ENCODE results near the gene LIPT2. TPM values are rescaled to one million over a fixed set of nuclear protein-coding genes. Genes with fewer than 3 reads are reported as not detected.

Gene LIPT2
- total RNA-seq, 1 donor from 2014 or later = 1.9 TPM

- H3K36me3 ChIP-seq (ENCODE audit: control insufficient read depth, insufficient read depth, low read length) = peaks cover 1% of the 10 kb centered on the region
- no peak overlapping the region for H3K4me3 ChIP-seq (ENCODE audit: low read depth, low read length)
- no peaks in the 10 kb centered on the region for H3K27me3 ChIP-seq (ENCODE audit: control insufficient read depth, insufficient read depth, low read length)
- TF ChIP-seq CTCF (IDR thresholded peaks at IDR 0.05; ENCODE audit: insufficient read depth, low read length, poor library complexity, severe bottlenecking) = no peak
- DNase-seq (ENCODE audit: low read depth) = no peak
Observed at GRCh38 chr11:74463216-74463615, 30.3 kb downstream of the LIPT2 start.

- H3K36me3 ChIP-seq (ENCODE audit: control insufficient read depth, insufficient read depth, low read length) = peaks cover 1% of the 10 kb centered on the region
- no peak overlapping the region for H3K4me3 ChIP-seq (ENCODE audit: low read depth, low read length)
- no peaks in the 10 kb centered on the region for H3K27me3 ChIP-seq (ENCODE audit: control insufficient read depth, insufficient read depth, low read length)
- no peak for TF ChIP-seq CTCF (IDR thresholded peaks at IDR 0.05; ENCODE audit: insufficient read depth, low read length, poor library complexity, severe bottlenecking)
- DNase-seq (ENCODE audit: low read depth) = no peak
Observed at GRCh38 chr11:74462631-74463030, 30.9 kb downstream of the LIPT2 start.

- H3K4me3 ChIP-seq (ENCODE audit: low read depth, low read length) = no peak overlapping the region
- DNase-seq (ENCODE audit: low read depth) = no peak
- TF ChIP-seq CTCF (IDR thresholded peaks at IDR 0.05; ENCODE audit: insufficient read depth, low read length, poor library complexity, severe bottlenecking) = no peak
Observed at GRCh38 chr11:74462009-74462408, 31.5 kb downstream of the LIPT2 start.

GRCh38 chr11:74460481-74461154 is 32.9 kb downstream of the LIPT2 start:
- DNase-seq (ENCODE audit: low read depth) = no peak

More at GRCh38 chr11:74462009-74462408, 31.5 kb downstream of the LIPT2 start:
- Histone ChIP-seq H3K27me3 (ENCODE audit: control insufficient read depth, insufficient read depth, low read length) (no peaks in the 10 kb centered on the region), H3K36me3 (ENCODE audit: control insufficient read depth, insufficient read depth, low read length) (peaks cover 1% of the 10 kb centered on the region)

GRCh38 chr11:74460065-74460464 is 33.5 kb downstream of the LIPT2 start:
- Histone ChIP-seq H3K36me3 (ENCODE audit: control insufficient read depth, insufficient read depth, low read length) (peaks cover 1% of the 10 kb centered on the region), H3K4me3 (ENCODE audit: low read depth, low read length) (no peak overlapping the region), H3K27me3 (ENCODE audit: control insufficient read depth, insufficient read depth, low read length) (no peaks in the 10 kb centered on the region)
- TF ChIP-seq CTCF (IDR thresholded peaks at IDR 0.05; ENCODE audit: insufficient read depth, low read length, poor library complexity, severe bottlenecking) = no peak
- DNase-seq (ENCODE audit: low read depth) = no peak

More at GRCh38 chr11:74460481-74461154, 32.9 kb downstream of the LIPT2 start:
- no peak for TF ChIP-seq CTCF (IDR thresholded peaks at IDR 0.05; ENCODE audit: insufficient read depth, low read length, poor library complexity, severe bottlenecking)
- Histone ChIP-seq H3K27me3 (ENCODE audit: control insufficient read depth, insufficient read depth, low read length) (no peaks in the 10 kb centered on the region), H3K4me3 (ENCODE audit: low read depth, low read length) (no peak overlapping the region), H3K36me3 (ENCODE audit: control insufficient read depth, insufficient read depth, low read length) (peaks cover 1% of the 10 kb centered on the region)

GRCh38 chr11:74459584-74459983 is 33.9 kb downstream of the LIPT2 start:
- no peaks in the 10 kb centered on the region for H3K27me3 ChIP-seq (ENCODE audit: control insufficient read depth, insufficient read depth, low read length)
- peaks cover 1% of the 10 kb centered on the region for H3K36me3 ChIP-seq (ENCODE audit: control insufficient read depth, insufficient read depth, low read length)
- no peak overlapping the region for H3K4me3 ChIP-seq (ENCODE audit: low read depth, low read length)
- TF ChIP-seq CTCF (IDR thresholded peaks at IDR 0.05; ENCODE audit: insufficient read depth, low read length, poor library complexity, severe bottlenecking) = no peak
- DNase-seq (ENCODE audit: low read depth) = no peak
